Frontal cortex (tissue), 4 donors: ENCODE measurements around the gene PPP5C. TPM values are rescaled to one million over a fixed set of nuclear protein-coding genes. Genes with fewer than 3 reads are reported as not detected.

Source experiments
- DNase-seq, 2 donors: peaks; one replicate each; pipeline ENCODE4 v3.0.0; 2012; ENCODE audit warnings: low spot score in 2 of 2
- FAIRE-seq: peaks from 2 replicates; lab custom pipeline; 2012; peaks lifted over from hg19 to GRCh38; lab: Jason Lieb, UNC
- total RNA-seq: library from RNA; depleted of rRNA; stranded (reverse); fragments of >200 nt; gene quantifications from one replicate; pipeline ENCODE4 v1.2.3, GENCODE V29; 2014
- donor health status: control.
- donor health status: control.
- donor health status: control.

The PPP5C gene
- total RNA-seq, 1 donor from 2014 or later, result 67.3 TPM

- DNase-seq (no peak), FAIRE-seq (no peak)
Observed at GRCh38 chr19:46326608-46327007, 20.3 kb upstream of the PPP5C start.

GRCh38 chr19:46328079-46328478, 18.8 kb upstream of the PPP5C start:
- DNase-seq (no peak), FAIRE-seq (no peak)

- no peak for DNase-seq
- no peak for FAIRE-seq
Observed at GRCh38 chr19:46330319-46330918, 16.5 kb upstream of the PPP5C start.

GRCh38 chr19:46337487-46337886, 9.4 kb upstream of the PPP5C start:
- no peak for DNase-seq
- no peak for FAIRE-seq

GRCh38 chr19:46339446-46339845, 7.4 kb upstream of the PPP5C start:
- no peak for DNase-seq
- no peak for FAIRE-seq

- FAIRE-seq (no peak), DNase-seq (no peak)
Observed at GRCh38 chr19:46340051-46340659, 6.7 kb upstream of the PPP5C start.

- DNase-seq (no peak), FAIRE-seq (no peak)
Observed at GRCh38 chr19:46341937-46342336, 5.0 kb upstream of the PPP5C start.

GRCh38 chr19:46344363-46344762, 2.5 kb upstream of the PPP5C start:
- FAIRE-seq (no peak), DNase-seq (no peak)

- no peak for FAIRE-seq
- DNase-seq, result no peak
Observed at GRCh38 chr19:46345157-46345556, 1.7 kb upstream of the PPP5C start.

GRCh38 chr19:46347572-46347883, 641 bp downstream of the PPP5C start:
- FAIRE-seq (no peak), DNase-seq (no peak)

GRCh38 chr19:46347985-46348384, 1.1 kb downstream of the PPP5C start:
- FAIRE-seq (no peak), DNase-seq (no peak)

GRCh38 chr19:46349311-46349993, 2.6 kb downstream of the PPP5C start:
- DNase-seq (no peak), FAIRE-seq (no peak)

- FAIRE-seq (no peak), DNase-seq (no peak)
Observed at GRCh38 chr19:46350029-46350757, 3.3 kb downstream of the PPP5C start.

- DNase-seq (no peak), FAIRE-seq (no peak)
Observed at GRCh38 chr19:46350758-46351159, 3.9 kb downstream of the PPP5C start.

- DNase-seq (no peak), FAIRE-seq (no peak)
Observed at GRCh38 chr19:46351241-46352041, 4.6 kb downstream of the PPP5C start.

- no peak for DNase-seq
- FAIRE-seq, result no peak
Observed at GRCh38 chr19:46353730-46354528, 7.0 kb downstream of the PPP5C start.

- DNase-seq (no peak), FAIRE-seq (no peak)
Observed at GRCh38 chr19:46355234-46356148, 8.6 kb downstream of the PPP5C start.
